GM13977 (cell line): ENCODE measurements around the gene C6orf58.

Experiments used
- DNase-seq: peaks from one replicate; pipeline ENCODE4 v3.0.0; 2012; ENCODE audit warnings: low spot score
- CTCF ChIP-seq: IDR thresholded peaks from 2 replicates; pipeline ENCODE4 v1.5.1; 2012; ENCODE audit warnings: mild to moderate bottlenecking, control low read depth; ENCODE audit not compliant: insufficient read depth; ENCODE audit errors: extremely low read depth, missing control alignments
- in situ Hi-C: fragments of 300-500 bp; cut with MboI; formaldehyde crosslinking; loops from one replicate; pipeline ENCODE4 v1.12.0; 2022; ENCODE audit warnings: low sequenced_read_pairs, low pct_unique_long_range_greater_than_20kb, mixed read lengths, inconsistent platforms; ENCODE audit not compliant: unreplicated experiment

The C6orf58 gene

GRCh38 chr6:127608554-127609270, 31.7 kb downstream of the C6orf58 start:
- in situ Hi-C loops = no loop called here
- no peak for TF ChIP-seq CTCF
- DNase-seq = no peak

- no peak for TF ChIP-seq CTCF
- in situ Hi-C loops = no loop called here
- DNase-seq = no peak
Observed at GRCh38 chr6:127618729-127619128, 41.8 kb downstream of the C6orf58 start.

GRCh38 chr6:127630800-127631199, 53.8 kb downstream of the C6orf58 start:
- no peak for DNase-seq
- no peak for TF ChIP-seq CTCF
- in situ Hi-C loops = no loop called here

- in situ Hi-C loops = no loop called here
- no peak for DNase-seq
- TF ChIP-seq CTCF = no peak
Observed at GRCh38 chr6:127634178-127634577, 57.2 kb downstream of the C6orf58 start.

- in situ Hi-C loops = no loop called here
- DNase-seq = no peak
- no peak for TF ChIP-seq CTCF
Observed at GRCh38 chr6:127635091-127635490, 58.1 kb downstream of the C6orf58 start.

GRCh38 chr6:127637830-127638409, 60.9 kb downstream of the C6orf58 start:
- no peak for TF ChIP-seq CTCF
- in situ Hi-C loops = no loop called here
- DNase-seq = no peak
